Left ventricle myocardium inferior (tissue), 1 donor: ENCODE results near the gene TMEM115. TPM values are rescaled to one million over a fixed set of nuclear protein-coding genes. Genes with fewer than 3 reads are reported as not detected.

Experiments
- DNase-seq: peaks from one replicate; pipeline ENCODE4 v3.0.0-alpha.2; 2020
- H3K27ac ChIP-seq: fragments of 200-600 bp; replicated peaks from 2 replicates; pipeline ENCODE4 v1.8.0; 2021
- H3K27me3 ChIP-seq: fragments of 200-600 bp; 2 replicates; pipeline ENCODE4 v1.8.0; 2021; ENCODE audit warnings: low read depth
- H3K36me3 ChIP-seq: fragments of 200-600 bp; 2 replicates; pipeline ENCODE4 v1.8.0; 2021
- H3K4me1 ChIP-seq: fragments of 200-600 bp; 2 replicates; pipeline ENCODE4 v1.8.0; 2021
- H3K4me3 ChIP-seq: fragments of 200-600 bp; 2 replicates; pipeline ENCODE4 v1.8.0; 2021; ENCODE audit warnings: mild to moderate bottlenecking, moderate library complexity
- H3K9me3 ChIP-seq: fragments of 200-600 bp; replicated peaks from 2 replicates; pipeline ENCODE4 v1.8.0; 2021
- CTCF ChIP-seq: fragments of 200-600 bp; IDR thresholded peaks from 2 replicates; pipeline ENCODE4 v1.8.0; 2021; ENCODE audit warnings: antibody characterized with exemption, mild to moderate bottlenecking, borderline replicate concordance
- intact Hi-C: fragments of 100-400 bp; cut with micrococcal nuclease; formaldehyde crosslinking; loops from one replicate; pipeline ENCODE4 v1.11.0; 2022
- total RNA-seq: library from RNA; stranded (reverse); fragmentation: NEBNext Ultra II Directional; extraction: Animal tissue kit (Norgen Biotek cat#: 25700); gene quantifications from one replicate; pipeline ENCODE4 v1.2.1, GENCODE V29; 2021
- donor health status: DM: no; HTN: yes; CAD: no; lungs with severe emphysema.

The TMEM115 gene
- total RNA-seq, 1 donor from 2014 or later = 23.5 TPM

DNA sequence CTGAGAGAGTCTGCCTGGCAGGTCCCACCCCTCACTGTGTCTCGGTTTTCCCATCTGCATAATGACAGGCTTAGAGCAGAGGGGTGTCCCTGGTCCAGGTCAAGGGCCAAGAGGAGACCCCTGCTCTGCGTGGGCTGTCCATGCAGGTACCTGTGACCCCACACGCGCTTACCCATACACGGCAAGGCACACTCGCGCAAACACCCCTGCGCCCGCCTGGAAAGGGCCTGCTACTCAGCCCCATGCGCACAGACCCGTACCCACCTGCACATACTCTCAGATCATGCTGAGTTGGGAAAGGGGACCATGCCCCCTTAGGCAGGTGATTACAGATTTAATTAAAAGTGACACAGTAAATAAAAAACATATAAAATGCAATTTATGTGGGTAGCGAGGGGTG, 23.4 kb upstream of the TMEM115 start:
- Histone ChIP-seq H3K36me3 (no peaks in the 10 kb centered on the region), H3K4me1 (no peaks in the 10 kb centered on the region), H3K9me3 (no peaks in the 10 kb centered on the region), H3K4me3 (no peak overlapping the region), H3K27me3 (no peaks in the 10 kb centered on the region), H3K27ac (no peak overlapping the region)
- no peak for TF ChIP-seq CTCF
- intact Hi-C loops = no loop called here
- no peak for DNase-seq

GRCh38 chr3:50381383-50381782, 22.1 kb upstream of the TMEM115 start:
- Histone ChIP-seq H3K9me3 (no peaks in the 10 kb centered on the region), H3K27me3 (no peaks in the 10 kb centered on the region), H3K4me3 (no peak overlapping the region), H3K36me3 (no peaks in the 10 kb centered on the region), H3K4me1 (no peaks in the 10 kb centered on the region), H3K27ac (no peak overlapping the region)
- TF ChIP-seq CTCF = no peak
- intact Hi-C loops = no loop called here
- DNase-seq = no peak

GRCh38 chr3:50380405-50381085, 21.2 kb upstream of the TMEM115 start:
- Histone ChIP-seq H3K36me3 (no peaks in the 10 kb centered on the region), H3K9me3 (no peaks in the 10 kb centered on the region), H3K27me3 (no peaks in the 10 kb centered on the region), H3K27ac (no peak overlapping the region), H3K4me3 (no peak overlapping the region), H3K4me1 (no peaks in the 10 kb centered on the region)
- DNase-seq = no peak
- intact Hi-C loops = no loop called here
- TF ChIP-seq CTCF = no peak

GRCh38 chr3:50378757-50379156, 19.4 kb upstream of the TMEM115 start:
- H3K4me1 ChIP-seq = no peaks in the 10 kb centered on the region
- H3K4me3 ChIP-seq = no peak overlapping the region
- H3K27ac ChIP-seq = no peak overlapping the region
- no peaks in the 10 kb centered on the region for H3K9me3 ChIP-seq
- TF ChIP-seq CTCF = no peak
- no peaks in the 10 kb centered on the region for H3K36me3 ChIP-seq
- DNase-seq = no peak
- H3K27me3 ChIP-seq = no peaks in the 10 kb centered on the region
- intact Hi-C loops = no loop called here

- no peak overlapping the region for H3K4me3 ChIP-seq
- DNase-seq = no peak
- intact Hi-C loops = no loop called here
- no peaks in the 10 kb centered on the region for H3K36me3 ChIP-seq
- no peaks in the 10 kb centered on the region for H3K4me1 ChIP-seq
- TF ChIP-seq CTCF = no peak
- no peaks in the 10 kb centered on the region for H3K9me3 ChIP-seq
- no peaks in the 10 kb centered on the region for H3K27me3 ChIP-seq
- H3K27ac ChIP-seq = no peak overlapping the region
Measured at GRCh38 chr3:50378024-50378423, 18.7 kb upstream of the TMEM115 start.
